ENCODE data around the gene LHPP. TPM values are rescaled to one million over a fixed set of nuclear protein-coding genes. Genes with fewer than 3 reads are reported as not detected.

The LHPP gene
- total and polyA plus RNA-seq, 2 experiments from 2014 or later, result 19.1 to 40.6 TPM

- H3K36me3 ChIP-seq, result no peaks in the 10 kb centered on the region
- H3K27me3 ChIP-seq, result no peaks in the 10 kb centered on the region
- peaks cover 23% of the 10 kb centered on the region for H3K4me1 ChIP-seq (ENCODE audit: low read depth)
- H3K27ac ChIP-seq, result no peak overlapping the region
- no peaks in the 10 kb centered on the region for H3K9me3 ChIP-seq (ENCODE audit: low read depth)
- DNase-seq (ENCODE audit: low read depth in 1 of 2, low spot score in 1 of 2), result no peak
- no peak overlapping the region for H3K4me3 ChIP-seq
- no peak for TF ChIP-seq CTCF (IDR thresholded peaks at IDR 0.05; ENCODE audit: low read depth, low read length)
Observed at GRCh38 chr10:124645467-124646095, 184.0 kb downstream of the LHPP start.

GRCh38 chr10:124646483-124647352 is 185.1 kb downstream of the LHPP start:
- Histone ChIP-seq H3K4me1 (ENCODE audit: low read depth) (peaks cover 14% of the 10 kb centered on the region), H3K27ac (no peak overlapping the region), H3K36me3 (no peaks in the 10 kb centered on the region), H3K4me3 (no peak overlapping the region), H3K9me3 (ENCODE audit: low read depth) (no peaks in the 10 kb centered on the region), H3K27me3 (no peaks in the 10 kb centered on the region)
- no peak for TF ChIP-seq CTCF (IDR thresholded peaks at IDR 0.05; ENCODE audit: low read depth, low read length)
- peak in 1 of 2 donors; percentile 93 for DNase-seq (ENCODE audit: low read depth in 1 of 2, low spot score in 1 of 2)

- Histone ChIP-seq H3K4me1 (ENCODE audit: low read depth) (peaks cover 17% of the 10 kb centered on the region), H3K27me3 (no peaks in the 10 kb centered on the region), H3K36me3 (no peaks in the 10 kb centered on the region), H3K27ac (no peak overlapping the region), H3K9me3 (ENCODE audit: low read depth) (no peaks in the 10 kb centered on the region), H3K4me3 (no peak overlapping the region)
- peak; percentile 39 for TF ChIP-seq CTCF (IDR thresholded peaks at IDR 0.05; ENCODE audit: low read depth, low read length)
- peak in 1 of 2 donors; percentile 52 for DNase-seq (ENCODE audit: low read depth in 1 of 2, low spot score in 1 of 2)
Observed at GRCh38 chr10:124647421-124648130, 186.0 kb downstream of the LHPP start.

- DNase-seq (ENCODE audit: low read depth in 1 of 2, low spot score in 1 of 2), result no peak
- Histone ChIP-seq H3K4me1 (ENCODE audit: low read depth) (peaks cover 17% of the 10 kb centered on the region), H3K27me3 (no peaks in the 10 kb centered on the region), H3K4me3 (no peak overlapping the region), H3K27ac (peak overlapping the region; percentile 49), H3K36me3 (no peaks in the 10 kb centered on the region), H3K9me3 (ENCODE audit: low read depth) (no peaks in the 10 kb centered on the region)
- no peak for TF ChIP-seq CTCF (IDR thresholded peaks at IDR 0.05; ENCODE audit: low read depth, low read length)
Observed at GRCh38 chr10:124648131-124648475, 186.5 kb downstream of the LHPP start.

- no peak overlapping the region for H3K4me3 ChIP-seq
- peak; percentile 76 to 90 for DNase-seq (ENCODE audit: low read depth in 1 of 2, low spot score in 1 of 2)
- H3K36me3 ChIP-seq, result no peaks in the 10 kb centered on the region
- H3K4me1 ChIP-seq (ENCODE audit: low read depth), result peaks cover 17% of the 10 kb centered on the region
- no peaks in the 10 kb centered on the region for H3K27me3 ChIP-seq
- peak overlapping the region; percentile 67 for H3K27ac ChIP-seq
- TF ChIP-seq CTCF (IDR thresholded peaks at IDR 0.05; ENCODE audit: low read depth, low read length), result no peak
- no peaks in the 10 kb centered on the region for H3K9me3 ChIP-seq (ENCODE audit: low read depth)
Observed at GRCh38 chr10:124648738-124649137, 187.1 kb downstream of the LHPP start.
